Measurements from ENCODE around the gene ZGPAT. TPM values are rescaled to one million over a fixed set of nuclear protein-coding genes. Genes with fewer than 3 reads are reported as not detected.

ZGPAT gene
- total RNA-seq, 1 donor, result 14.0 TPM

DNA sequence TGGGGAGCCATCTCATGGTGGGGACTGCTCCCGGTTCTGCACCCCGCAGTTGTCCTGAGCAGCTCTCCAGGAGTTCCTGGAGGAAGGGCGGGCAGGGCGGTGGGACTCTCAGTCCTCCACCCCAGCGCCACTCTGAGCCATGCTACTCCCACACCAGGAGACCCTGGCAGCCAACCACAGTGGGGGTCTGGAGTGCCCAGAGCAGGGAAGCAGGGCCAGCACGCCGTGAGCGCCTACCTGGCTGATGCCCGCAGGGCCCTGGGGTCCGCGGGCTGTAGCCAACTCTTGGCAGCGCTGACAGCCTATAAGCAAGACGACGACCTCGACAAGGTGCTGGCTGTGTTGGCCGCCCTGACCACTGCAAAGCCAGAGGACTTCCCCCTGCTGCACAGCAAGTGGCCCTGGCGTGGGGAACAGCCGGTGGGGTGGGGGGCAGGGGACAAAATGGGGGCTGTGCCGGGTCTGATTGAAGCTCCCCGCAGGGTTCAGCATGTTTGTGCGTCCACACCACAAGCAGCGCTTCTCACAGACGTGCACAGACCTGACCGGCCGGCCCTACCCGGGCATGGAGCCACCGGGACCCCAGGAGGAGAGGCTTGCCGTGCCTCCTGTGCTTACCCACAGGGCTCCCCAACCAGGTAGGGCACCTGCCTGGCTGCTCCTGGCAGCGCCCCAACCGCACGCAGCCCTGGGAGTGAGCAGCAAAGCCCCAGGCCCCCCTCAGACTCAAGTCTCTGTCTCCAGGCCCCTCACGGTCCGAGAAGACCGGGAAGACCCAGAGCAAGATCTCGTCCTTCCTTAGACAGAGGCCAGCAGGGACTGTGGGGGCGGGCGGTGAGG, 13.0 kb upstream of the ZGPAT start:
- H3K9me3 ChIP-seq (ENCODE audit: low read depth, low read length), result no peaks in the 10 kb centered on the region
- H3K4me1 ChIP-seq (ENCODE audit: insufficient read depth, low read length), result peaks cover 18% of the 10 kb centered on the region
- no peak overlapping the region for H3K4me3 ChIP-seq (ENCODE audit: low read length)
- H3K27me3 ChIP-seq (ENCODE audit: insufficient read depth, low read length), result no peaks in the 10 kb centered on the region

DNA sequence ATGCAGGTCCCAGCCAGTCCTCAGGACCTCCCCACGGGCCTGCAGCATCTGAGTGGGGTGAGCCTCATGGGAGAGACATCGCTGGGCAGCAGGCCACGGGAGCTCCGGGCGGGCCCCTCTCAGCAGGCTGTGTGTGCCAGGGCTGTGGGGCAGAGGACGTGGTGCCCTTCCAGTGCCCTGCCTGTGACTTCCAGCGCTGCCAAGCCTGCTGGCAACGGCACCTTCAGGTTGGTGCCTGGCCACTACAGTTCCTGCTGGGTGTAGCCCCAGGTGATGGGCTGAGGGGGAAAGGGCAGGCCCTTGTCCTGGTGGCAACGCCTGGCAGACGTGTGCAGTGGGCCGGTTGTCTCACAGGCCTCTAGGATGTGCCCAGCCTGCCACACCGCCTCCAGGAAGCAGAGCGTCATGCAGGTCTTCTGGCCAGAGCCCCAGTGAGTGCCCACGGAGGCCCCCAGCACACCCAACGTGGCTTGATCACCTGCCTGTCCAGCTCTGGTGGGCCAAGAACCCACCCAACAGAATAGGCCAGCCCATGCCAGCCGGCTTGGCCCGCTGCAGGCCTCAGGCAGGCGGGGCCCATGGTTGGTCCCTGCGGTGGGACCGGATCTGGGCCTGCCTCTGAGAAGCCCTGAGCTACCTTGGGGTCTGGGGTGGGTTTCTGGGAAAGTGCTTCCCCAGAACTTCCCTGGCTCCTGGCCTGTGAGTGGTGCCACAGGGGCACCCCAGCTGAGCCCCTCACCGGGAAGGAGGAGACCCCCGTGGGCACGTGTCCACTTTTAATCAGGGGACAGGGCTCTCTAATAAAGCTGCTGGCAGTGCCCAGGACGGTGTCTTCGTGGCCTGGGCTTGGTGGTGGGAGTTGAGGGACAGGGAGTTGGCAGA, 12.2 kb upstream of the ZGPAT start:
- Histone ChIP-seq H3K4me3 (ENCODE audit: low read length) (no peak overlapping the region), H3K27me3 (ENCODE audit: insufficient read depth, low read length) (no peaks in the 10 kb centered on the region), H3K4me1 (ENCODE audit: insufficient read depth, low read length) (peaks cover 18% of the 10 kb centered on the region), H3K9me3 (ENCODE audit: low read depth, low read length) (no peaks in the 10 kb centered on the region)

DNA sequence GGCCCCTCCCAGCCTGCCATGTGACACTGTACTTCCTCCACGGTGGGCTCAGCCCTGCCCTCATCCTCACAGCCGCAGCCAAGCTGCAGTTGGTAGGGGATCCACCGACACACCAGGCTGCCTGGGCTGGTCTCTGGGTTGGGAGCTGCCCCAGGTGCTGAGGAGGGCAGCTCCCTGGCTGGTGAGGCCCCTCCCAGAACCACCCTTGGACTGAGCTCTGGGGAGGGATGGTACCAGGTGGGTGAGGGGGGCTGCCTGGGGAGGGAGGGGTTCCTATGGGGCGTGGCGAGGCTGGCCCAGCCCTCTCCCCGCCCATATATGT, 11.6 kb upstream of the ZGPAT start:
- H3K27me3 ChIP-seq (ENCODE audit: insufficient read depth, low read length), result no peaks in the 10 kb centered on the region
- no peaks in the 10 kb centered on the region for H3K9me3 ChIP-seq (ENCODE audit: low read depth, low read length)
- H3K4me3 ChIP-seq (ENCODE audit: low read length), result no peak overlapping the region
- H3K4me1 ChIP-seq (ENCODE audit: insufficient read depth, low read length), result peaks cover 18% of the 10 kb centered on the region

DNA sequence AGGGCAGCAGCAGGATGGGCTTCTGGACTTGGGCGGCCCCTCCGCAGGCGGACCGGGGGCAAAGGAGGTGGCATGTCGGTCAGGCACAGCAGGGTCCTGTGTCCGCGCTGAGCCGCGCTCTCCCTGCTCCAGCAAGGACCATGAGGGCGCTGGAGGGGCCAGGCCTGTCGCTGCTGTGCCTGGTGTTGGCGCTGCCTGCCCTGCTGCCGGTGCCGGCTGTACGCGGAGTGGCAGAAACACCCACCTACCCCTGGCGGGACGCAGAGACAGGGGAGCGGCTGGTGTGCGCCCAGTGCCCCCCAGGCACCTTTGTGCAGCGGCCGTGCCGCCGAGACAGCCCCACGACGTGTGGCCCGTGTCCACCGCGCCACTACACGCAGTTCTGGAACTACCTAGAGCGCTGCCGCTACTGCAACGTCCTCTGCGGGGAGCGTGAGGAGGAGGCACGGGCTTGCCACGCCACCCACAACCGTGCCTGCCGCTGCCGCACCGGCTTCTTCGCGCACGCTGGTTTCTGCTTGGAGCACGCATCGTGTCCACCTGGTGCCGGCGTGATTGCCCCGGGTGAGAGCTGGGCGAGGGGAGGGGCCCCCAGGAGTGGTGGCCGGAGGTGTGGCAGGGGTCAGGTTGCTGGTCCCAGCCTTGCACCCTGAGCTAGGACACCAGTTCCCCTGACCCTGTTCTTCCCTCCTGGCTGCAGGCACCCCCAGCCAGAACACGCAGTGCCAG, 11.0 kb upstream of the ZGPAT start, which contains the start of gene TNFRSF6B:
Gene TNFRSF6B (plus strand): TSS at position 25 of the 729 bp plus-strand sequence. CDS start 116 bp downstream, at position 141.
- no peaks in the 10 kb centered on the region for H3K9me3 ChIP-seq (ENCODE audit: low read depth, low read length)
- peaks cover 18% of the 10 kb centered on the region for H3K4me1 ChIP-seq (ENCODE audit: insufficient read depth, low read length)
- H3K4me3 ChIP-seq (ENCODE audit: low read length), result no peak within 1 kb of the TSS
- no peaks in the 10 kb centered on the region for H3K27me3 ChIP-seq (ENCODE audit: insufficient read depth, low read length)

DNA sequence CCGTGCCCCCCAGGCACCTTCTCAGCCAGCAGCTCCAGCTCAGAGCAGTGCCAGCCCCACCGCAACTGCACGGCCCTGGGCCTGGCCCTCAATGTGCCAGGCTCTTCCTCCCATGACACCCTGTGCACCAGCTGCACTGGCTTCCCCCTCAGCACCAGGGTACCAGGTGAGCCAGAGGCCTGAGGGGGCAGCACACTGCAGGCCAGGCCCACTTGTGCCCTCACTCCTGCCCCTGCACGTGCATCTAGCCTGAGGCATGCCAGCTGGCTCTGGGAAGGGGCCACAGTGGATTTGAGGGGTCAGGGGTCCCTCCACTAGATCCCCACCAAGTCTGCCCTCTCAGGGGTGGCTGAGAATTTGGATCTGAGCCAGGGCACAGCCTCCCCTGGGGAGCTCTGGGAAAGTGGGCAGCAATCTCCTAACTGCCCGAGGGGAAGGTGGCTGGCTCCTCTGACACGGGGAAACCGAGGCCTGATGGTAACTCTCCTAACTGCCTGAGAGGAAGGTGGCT, 10.4 kb upstream of the ZGPAT start:
- Histone ChIP-seq H3K4me3 (ENCODE audit: low read length) (no peak overlapping the region), H3K27me3 (ENCODE audit: insufficient read depth, low read length) (no peaks in the 10 kb centered on the region), H3K9me3 (ENCODE audit: low read depth, low read length) (no peaks in the 10 kb centered on the region), H3K4me1 (ENCODE audit: insufficient read depth, low read length) (peaks cover 18% of the 10 kb centered on the region)

DNA sequence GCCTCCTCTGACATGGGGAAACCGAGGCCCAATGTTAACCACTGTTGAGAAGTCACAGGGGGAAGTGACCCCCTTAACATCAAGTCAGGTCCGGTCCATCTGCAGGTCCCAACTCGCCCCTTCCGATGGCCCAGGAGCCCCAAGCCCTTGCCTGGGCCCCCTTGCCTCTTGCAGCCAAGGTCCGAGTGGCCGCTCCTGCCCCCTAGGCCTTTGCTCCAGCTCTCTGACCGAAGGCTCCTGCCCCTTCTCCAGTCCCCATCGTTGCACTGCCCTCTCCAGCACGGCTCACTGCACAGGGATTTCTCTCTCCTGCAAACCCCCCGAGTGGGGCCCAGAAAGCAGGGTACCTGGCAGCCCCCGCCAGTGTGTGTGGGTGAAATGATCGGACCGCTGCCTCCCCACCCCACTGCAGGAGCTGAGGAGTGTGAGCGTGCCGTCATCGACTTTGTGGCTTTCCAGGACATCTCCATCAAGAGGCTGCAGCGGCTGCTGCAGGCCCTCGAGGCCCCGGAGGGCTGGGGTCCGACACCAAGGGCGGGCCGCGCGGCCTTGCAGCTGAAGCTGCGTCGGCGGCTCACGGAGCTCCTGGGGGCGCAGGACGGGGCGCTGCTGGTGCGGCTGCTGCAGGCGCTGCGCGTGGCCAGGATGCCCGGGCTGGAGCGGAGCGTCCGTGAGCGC, 9.8 kb upstream of the ZGPAT start:
- no peaks in the 10 kb centered on the region for H3K27me3 ChIP-seq (ENCODE audit: insufficient read depth, low read length)
- H3K4me1 ChIP-seq (ENCODE audit: insufficient read depth, low read length), result peaks cover 18% of the 10 kb centered on the region
- H3K9me3 ChIP-seq (ENCODE audit: low read depth, low read length), result no peaks in the 10 kb centered on the region
- no peak overlapping the region for H3K4me3 ChIP-seq (ENCODE audit: low read length)

DNA sequence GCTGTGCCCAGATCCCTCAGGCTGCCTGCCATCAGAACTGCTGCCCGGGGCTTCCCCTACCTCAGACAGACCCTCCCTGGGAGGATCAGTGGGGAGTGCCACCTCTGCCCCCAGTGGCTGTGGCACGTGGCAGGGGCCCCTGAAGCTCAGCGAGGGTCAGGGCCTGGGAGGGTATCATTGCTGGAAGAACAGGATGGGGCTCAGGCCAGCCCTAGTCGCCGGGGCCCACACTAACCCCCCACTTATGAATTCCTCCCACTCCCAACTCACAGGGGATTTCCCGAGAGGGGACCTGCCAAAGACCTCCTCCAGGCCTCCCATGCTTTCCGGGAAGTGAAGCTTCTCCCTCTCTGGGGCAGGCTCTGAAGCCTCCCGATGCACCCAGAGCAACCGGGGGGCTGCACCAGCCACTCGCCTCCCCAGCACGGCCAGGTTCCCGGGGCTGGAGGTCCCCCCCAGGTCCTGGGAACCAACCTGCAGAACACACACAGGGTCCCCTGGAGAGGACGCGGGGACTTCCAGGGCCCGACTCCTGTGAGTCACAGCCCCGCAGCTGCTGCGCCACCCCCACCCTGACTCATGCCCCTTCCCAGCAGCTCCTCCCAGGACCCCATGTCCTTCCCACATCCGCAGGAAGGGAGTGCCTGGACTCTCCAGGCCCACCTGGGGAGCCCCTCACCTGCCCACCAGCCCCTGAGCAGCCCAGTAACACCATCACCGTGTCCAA, 8.9 kb upstream of the ZGPAT start:
- H3K4me1 ChIP-seq (ENCODE audit: insufficient read depth, low read length), result peaks cover 18% of the 10 kb centered on the region
- H3K9me3 ChIP-seq (ENCODE audit: low read depth, low read length), result no peaks in the 10 kb centered on the region
- no peak overlapping the region for H3K4me3 ChIP-seq (ENCODE audit: low read length)
- no peaks in the 10 kb centered on the region for H3K27me3 ChIP-seq (ENCODE audit: insufficient read depth, low read length)

DNA sequence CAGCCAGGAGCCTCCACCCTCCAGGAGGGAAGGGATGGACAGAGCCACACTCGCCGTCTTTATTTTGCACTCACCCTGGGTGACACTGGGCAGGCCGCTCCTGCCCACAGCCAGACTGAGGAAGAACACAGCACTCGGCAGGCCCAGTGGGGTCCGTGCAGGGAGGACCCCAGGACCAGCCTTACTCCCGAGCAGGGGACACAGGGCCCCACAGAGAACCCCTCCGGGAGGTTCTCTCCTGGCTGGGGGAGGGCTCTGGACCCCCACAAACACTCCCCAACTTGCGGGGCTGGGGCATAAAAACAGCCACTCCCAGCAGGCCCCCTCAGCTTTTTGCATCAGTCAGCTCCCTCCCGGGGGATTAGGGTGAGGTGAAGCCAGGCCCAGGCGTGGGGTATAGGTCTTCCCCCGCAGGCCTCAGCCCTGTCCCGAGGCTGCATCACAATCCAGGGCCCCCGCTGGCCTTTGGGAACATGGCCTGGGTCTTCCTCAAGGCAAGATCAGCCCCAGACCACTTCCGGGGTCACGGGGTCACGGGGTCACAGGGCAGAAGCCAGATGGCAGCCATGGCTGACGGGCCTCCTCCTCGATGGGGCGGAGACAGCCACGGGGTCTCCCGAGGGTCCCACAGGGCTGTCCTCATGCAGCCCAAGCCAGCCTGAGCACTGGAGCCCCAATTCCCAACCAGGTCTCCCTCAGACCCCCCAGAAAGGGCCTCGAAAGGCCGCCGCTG, 8.2 kb upstream of the ZGPAT start:
- H3K4me1 ChIP-seq (ENCODE audit: insufficient read depth, low read length), result peaks cover 18% of the 10 kb centered on the region
- no peaks in the 10 kb centered on the region for H3K27me3 ChIP-seq (ENCODE audit: insufficient read depth, low read length)
- no peak overlapping the region for H3K4me3 ChIP-seq (ENCODE audit: low read length)
- H3K9me3 ChIP-seq (ENCODE audit: low read depth, low read length), result no peaks in the 10 kb centered on the region

DNA sequence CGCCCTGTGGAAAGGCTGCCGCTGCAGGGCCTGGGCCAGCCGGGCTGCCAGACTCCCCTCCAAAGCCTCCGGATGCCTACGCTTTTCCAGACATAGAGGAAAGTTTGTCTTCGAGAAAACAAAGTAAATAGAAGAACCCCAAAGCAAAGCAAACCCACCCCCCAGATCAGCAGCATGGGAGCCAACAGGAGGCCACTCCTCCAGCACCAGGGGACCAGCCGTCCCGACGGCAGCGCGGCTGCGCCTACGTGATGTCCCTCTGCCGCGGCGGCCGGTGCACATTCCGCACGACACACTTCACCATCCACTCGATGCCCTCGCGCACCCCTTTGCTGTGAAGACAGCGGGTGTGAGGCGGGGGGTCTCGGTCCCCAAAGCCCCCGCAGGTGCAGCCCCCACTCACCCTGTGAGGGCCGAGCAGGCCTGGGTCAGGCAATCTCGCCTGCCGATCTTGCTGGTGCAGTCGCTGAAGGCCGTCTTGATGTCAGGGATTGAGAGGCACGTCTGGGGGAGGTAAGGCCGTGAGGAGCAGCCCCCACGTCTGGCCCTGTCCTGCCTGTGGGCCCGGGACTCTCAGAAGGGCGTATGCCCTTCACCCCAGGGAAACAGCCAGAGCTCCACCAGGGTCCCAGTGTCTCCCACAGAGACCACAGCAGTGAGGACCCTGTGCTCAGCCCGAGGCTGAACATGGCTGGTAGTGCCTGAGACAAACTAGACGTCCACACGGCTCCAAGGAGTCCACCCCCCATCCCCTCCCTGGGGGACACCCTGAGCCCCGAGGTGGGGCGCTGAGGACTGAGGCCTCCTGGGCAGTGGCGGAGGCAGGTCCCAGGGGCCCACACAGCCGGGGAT, 7.4 kb upstream of the ZGPAT start:
- Histone ChIP-seq H3K4me1 (ENCODE audit: insufficient read depth, low read length) (peaks cover 18% of the 10 kb centered on the region), H3K4me3 (ENCODE audit: low read length) (no peak overlapping the region), H3K9me3 (ENCODE audit: low read depth, low read length) (no peaks in the 10 kb centered on the region), H3K27me3 (ENCODE audit: insufficient read depth, low read length) (no peaks in the 10 kb centered on the region)

DNA sequence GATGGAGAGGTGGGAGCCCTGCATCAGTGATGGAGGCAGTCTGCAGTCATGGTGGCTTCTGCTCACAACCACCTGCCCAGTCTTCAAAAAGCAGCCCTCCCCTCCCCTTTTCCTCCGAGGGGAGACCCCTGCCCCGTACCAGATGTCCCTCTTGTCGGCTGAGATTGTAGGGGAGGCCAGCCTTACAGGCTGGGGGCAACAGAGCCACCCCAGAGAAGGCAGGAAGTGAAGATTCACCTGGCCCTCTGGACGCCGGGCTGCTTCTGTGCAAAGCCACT, 6.8 kb upstream of the ZGPAT start:
- Histone ChIP-seq H3K9me3 (ENCODE audit: low read depth, low read length) (no peaks in the 10 kb centered on the region), H3K4me1 (ENCODE audit: insufficient read depth, low read length) (peaks cover 17% of the 10 kb centered on the region), H3K4me3 (ENCODE audit: low read length) (no peak overlapping the region), H3K27me3 (ENCODE audit: insufficient read depth, low read length) (no peaks in the 10 kb centered on the region)

DNA sequence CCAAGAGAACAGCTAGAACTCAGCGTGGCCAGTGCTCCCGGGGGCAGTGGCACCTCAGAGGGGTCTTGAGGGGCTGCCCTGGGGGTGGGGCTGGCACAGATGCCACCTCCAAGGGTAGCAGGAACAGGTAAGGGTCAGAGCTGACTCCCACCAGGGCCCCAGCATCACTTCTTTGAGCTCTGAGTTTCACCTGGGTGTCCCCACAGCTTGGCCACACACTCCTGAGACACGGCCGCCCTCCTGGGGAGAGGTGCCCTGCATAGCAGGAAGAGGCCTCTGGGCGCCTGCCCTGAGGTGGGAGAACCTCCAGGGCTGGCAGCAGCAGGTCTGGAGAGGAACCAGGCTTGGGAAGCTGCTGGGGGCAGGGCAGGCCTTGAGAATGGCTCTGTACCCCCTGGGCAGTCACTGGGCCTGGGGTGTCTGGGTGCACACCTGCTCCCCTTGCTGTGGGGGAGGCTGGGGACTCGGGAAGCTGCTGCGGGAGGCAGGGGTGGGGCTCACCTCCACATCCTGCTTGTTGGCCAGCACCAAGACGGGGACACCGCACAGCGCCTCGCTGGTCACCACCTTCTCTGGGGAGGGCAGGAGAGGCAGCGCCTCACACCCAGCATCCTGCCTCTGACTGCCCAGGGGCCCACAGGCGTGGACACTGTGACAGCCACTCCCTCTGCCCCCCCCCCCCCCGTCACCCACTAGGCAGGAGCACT, 6.4 kb upstream of the ZGPAT start:
- Histone ChIP-seq H3K4me3 (ENCODE audit: low read length) (no peak overlapping the region), H3K4me1 (ENCODE audit: insufficient read depth, low read length) (peaks cover 18% of the 10 kb centered on the region), H3K27me3 (ENCODE audit: insufficient read depth, low read length) (no peaks in the 10 kb centered on the region), H3K9me3 (ENCODE audit: low read depth, low read length) (no peaks in the 10 kb centered on the region)

DNA sequence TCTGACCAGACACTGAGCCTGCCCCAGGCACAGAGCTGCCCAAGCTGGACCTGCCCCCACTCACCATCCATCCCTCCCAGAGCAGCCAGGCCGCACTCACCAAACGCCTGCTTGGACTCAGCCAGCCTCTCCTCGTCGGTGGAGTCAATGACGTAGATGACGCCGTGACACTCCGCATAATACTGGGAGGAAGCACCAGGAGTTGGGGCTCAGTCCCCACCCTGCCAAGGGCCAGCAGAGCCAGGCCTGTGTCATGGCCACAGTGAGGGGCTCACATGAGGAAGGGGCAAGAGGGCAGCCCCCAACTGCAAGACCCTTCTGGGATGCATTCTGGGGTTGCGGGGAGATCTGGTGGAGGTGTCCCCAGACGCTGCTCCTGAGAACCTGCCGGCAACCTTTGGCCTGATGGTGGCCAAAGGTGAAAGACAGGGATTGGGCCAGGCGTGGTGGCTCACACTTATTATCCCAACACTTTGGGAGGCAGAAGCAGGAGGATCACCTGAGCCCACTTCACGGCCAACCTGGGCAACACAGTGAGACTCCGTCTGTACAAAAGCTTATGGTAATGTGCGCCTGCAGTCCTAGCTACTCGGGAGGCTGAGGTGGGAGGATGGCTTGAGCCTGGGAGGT, 5.7 kb upstream of the ZGPAT start:
- H3K4me1 ChIP-seq (ENCODE audit: insufficient read depth, low read length), result peaks cover 18% of the 10 kb centered on the region
- no peak overlapping the region for H3K4me3 ChIP-seq (ENCODE audit: low read length)
- no peaks in the 10 kb centered on the region for H3K9me3 ChIP-seq (ENCODE audit: low read depth, low read length)
- H3K27me3 ChIP-seq (ENCODE audit: insufficient read depth, low read length), result no peaks in the 10 kb centered on the region
